HG03280 (cell line): ENCODE data around the gene SPTB.
"Not testable (repeated sequence)": the region's sequence is repeated elsewhere in the genome, so short reads cannot be mapped to it uniquely, and the experiment has no call there.

Experiments
- ATAC-seq: cut with Tn5 transposase; IDR thresholded peaks from one replicate; pipeline ENCODE4 v1.9.1; 2021; ENCODE audit warnings: mild to moderate bottlenecking, moderate library complexity; ENCODE audit not compliant: unreplicated experiment

SPTB gene

DNA sequence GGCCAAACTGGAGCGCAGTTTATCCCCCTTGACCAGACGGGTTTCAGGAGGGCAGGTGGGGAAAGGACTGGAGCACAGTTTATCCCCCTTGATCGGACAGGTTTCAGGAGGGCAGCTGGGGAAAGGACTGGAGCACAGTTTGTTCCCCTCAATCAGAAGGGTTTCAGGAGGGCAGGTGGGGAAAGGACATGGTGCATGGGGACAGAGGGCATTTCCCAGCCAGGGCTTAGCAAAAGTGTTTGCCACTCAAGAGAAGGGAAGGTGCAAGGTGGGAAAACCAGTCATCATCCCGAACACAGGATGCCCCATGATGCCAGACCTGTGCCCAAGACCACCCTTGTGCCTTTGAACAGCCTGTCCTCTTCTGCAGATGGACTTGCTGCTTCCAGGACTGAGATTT, 54.7 kb downstream of the SPTB start:
- no peak for ATAC-seq

DNA sequence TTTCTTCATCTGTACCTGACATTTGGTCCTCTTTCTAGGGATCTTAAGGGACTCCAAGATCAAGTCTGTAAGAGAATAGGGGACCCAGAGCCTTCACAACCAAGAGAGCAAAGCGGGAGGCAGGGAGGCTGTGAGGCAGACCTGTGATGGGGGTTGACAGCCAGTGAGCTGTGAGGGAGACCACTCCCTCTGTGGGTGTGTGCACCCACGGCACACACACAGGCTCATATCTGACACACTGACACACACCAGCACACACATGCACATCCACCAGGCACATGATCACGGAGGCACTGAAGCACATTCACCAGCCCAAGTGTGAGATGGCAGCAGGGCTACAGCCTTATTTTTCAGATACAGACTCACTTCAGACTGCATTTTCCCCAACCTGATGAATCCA, 55.2 kb downstream of the SPTB start:
- no peak for ATAC-seq

DNA sequence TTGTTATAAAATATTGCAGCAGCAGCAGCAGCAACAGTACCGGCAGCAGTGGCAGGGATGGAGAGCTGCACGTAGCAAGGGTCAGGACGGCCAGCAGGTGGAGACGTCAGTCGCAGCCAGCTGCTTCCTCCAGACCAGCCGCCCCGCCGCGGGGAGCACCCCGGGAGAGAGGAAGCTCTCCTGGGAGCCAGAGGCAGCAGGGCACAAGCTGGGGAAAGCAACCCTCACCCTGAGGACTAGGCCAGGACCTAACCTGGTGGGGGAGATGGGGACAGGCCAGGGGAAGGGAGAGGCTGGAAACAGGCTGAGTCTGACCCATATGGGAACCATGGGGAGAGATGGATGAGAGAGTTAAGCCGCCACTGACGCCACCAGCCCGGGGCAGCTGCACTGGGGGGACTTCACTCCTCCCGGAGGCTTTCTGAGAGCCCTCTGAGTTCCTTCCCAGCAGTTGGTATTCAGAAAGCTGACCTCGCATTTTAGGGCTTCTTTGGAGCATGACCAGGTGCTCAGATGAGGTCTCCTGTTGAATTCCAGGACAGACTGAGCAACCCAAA, 56.3 kb downstream of the SPTB start:
- peak; percentile 81 for ATAC-seq

DNA sequence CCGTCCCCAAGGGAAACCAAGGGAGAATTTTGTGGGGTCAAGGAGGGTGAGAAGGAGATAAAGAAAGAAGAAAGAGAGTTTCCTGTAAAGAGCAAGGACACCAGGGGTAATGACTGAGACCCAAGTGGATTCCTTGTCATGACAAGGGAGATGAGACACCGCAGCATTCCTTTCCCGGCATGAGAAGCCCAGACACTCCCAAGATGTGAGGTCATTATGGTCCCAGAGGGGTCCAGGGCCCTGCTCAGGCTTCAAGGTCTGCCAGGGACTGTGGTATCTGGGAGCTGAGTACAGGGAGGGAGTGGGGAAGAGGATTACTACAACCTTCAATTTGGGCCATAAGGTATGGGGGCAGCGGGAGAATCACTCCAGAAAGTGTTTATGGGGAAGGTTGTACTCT, 58.1 kb downstream of the SPTB start:
- no peak for ATAC-seq

DNA sequence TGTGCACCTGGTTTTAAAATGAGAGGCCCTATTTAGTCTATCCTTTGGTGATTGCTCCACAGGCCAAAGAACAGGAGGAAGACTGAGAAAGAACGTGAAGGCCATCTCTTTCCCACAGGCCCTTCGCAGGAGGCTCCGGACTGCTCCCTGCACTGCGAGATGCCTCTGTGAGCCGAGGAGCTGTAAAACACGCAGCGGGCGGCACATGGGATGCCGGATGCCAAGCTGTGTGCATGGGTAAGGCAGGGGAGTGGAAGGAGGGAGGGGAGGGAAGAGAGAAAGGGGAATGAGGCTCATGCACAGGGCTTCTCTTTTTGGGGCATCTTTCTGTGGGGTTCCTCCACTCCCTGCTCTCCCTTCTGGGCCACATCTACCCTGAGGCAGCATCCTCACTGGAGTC, 61.6 kb downstream of the SPTB start:
- no peak for ATAC-seq

DNA sequence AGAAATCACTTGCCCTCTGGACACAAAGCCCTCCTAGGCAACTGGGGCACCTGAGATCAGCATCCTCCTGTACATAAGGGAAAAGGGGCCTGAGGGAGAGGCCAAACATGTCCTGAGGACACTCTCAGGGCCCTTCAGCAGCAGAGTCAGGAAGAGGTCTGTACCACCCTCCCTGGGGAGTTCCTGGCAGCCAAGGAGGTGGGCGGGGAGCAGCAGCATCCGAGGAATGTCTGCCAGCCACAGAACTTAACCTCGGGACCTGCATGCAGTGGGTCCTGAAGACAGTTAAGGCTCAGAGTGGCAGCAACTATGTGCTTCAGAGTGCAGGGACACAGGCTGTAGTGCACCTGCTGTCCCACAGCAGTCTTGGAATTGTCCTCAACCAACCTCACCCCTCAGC, 62.1 kb downstream of the SPTB start:
- ATAC-seq, result no peak

DNA sequence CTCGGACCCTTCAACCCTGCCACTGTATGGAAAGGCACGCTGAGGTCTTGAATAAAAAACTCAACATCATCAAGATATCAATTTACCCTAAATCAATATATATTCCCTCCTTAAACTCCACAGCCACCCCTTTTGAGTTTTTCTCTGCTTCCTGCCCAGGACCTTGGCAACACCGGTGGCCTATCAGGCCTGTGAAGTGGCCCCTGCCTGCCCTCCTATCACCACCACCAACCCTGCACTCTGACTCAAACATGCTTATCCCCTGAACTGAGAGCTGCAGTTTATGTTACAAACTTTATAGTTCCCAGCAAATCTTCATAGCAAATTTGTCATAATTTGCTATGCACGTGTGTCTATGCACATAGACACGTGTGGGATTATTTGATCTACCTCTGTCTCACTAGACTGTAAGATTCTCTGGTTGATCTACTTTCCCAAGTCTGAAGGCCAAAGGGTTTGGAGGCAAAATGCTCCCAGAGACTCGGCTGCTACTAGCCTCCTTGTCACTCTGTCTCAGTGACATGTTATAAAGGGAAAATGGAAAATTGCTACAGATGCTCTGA, 63.4 kb downstream of the SPTB start:
- ATAC-seq, result no peak

DNA sequence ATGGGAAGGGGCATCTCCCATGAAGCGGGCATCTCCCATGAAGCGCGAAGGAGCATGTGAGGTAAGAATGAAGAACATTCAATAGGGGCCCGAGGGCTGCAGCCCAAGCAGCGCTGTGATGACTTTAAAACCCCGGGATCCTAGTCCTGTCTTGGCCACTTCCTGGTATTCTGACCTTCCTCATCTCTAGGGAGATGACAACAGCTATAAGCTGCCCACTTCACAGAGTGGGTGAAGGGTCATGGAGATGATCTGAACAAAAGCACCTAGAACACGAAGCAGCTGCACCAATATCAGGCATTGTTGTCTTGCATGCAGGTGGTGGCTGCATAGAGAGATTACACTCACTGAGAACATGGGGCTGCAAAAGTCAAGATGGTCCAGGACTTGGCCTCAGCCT, 64.5 kb downstream of the SPTB start:
- no peak for ATAC-seq

DNA sequence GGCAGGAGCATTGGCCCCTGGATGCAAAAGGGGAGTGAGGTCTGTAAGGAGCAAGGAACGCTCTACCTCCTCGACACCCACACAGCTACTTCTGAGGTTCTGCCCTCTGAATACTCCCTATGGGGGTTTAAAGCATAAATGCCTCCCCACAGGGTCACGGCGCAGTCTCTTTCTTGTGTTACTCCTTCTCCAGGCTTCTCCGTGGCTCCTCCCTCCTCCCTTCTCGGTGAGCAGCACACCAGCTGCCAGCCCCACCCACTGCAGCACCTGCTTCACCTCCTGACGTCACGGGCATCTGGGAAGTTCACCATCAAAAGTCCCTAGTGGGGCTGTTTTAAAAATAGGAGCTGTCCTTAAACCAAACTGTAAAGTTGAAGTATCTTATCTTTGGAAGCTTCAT, 67.3 kb downstream of the SPTB start:
- no peak for ATAC-seq

DNA sequence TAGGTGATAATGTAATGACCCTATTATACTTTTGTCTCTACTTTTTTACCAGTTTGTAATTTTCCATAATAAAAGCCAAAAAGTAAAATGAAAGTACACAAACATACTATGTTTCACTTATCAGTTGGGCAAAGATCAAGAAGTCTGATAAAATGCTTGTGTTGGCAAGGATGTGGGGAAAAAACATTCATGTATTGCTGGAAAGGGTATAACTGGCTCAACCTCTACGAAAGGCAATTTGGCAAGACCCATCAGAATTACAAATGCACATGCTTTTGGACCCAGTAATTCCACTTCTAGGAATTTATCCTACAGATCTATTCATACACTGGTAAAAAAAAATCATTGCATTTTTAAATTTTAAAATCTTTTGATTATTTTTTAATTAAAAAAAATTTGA, 68.0 kb downstream of the SPTB start:
- ATAC-seq, result no peak

DNA sequence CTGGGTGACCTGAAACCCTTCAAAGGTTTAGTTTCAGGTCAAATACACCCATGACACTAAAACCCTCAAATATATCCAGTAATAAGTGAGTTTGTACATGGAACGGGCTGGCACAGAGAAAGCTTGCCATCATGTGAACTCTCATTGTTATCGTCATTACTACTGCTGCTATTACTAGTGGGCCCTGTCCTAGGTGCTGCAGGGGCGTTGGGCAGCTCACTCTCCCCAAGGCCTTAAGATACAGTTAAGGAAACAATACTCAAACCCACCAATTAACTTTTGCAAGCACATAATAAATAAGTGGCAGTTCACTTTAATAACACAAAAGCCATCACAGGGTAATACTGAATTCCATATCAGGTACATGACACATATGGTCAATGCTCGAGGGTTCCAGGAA, 71.3 kb downstream of the SPTB start:
- ATAC-seq, result no peak

DNA sequence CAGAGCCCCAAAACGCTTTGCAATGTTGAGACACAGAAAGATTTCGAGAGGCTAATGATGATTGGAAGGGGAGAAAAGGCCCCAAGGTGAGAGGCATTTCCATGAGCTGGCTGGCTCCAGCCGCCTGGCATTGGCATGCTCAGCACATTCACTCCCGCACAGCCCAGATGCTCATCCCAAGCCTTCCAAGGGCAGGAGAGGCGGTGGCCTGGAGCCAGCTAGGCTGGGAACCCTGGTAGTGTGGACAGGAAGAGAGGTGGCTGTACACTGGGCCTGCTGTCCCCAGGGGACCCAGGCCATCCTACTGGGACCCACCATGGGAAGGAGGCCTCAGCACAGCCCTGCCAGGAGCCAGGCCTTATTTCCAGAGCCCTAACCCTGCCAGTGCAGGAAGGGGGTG, 72.2 kb downstream of the SPTB start:
- no peak for ATAC-seq

DNA sequence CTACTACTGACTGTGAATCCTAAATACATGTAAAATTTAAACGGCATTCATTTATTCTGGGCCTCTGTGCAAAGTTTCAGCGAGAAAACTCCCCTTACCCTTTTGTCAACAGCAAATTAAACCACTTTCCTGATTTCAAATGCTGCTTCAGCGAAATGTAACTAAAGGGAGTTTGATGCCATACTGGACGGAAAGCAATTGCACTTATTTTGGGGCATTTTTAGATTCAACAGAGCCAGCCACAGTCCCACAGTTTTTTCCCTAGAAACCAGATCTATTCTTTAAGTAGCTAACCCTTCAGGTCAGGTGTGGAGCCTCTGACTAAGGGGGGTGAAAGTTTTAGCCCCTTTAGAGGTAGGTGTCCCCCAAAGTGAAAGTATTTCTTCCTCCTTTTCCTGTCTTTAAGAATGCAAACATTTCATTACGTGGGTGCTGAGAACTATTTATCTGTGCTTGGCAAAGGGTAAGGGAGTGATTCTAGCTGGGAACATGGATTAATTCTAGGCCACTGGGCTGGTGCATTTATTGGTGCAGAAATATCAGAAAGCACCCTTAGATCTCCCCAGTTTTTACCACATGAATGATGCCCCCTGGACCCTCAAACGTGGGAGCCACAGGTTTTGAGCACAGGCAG, 72.7 kb downstream of the SPTB start:
- ATAC-seq, result no peak

DNA sequence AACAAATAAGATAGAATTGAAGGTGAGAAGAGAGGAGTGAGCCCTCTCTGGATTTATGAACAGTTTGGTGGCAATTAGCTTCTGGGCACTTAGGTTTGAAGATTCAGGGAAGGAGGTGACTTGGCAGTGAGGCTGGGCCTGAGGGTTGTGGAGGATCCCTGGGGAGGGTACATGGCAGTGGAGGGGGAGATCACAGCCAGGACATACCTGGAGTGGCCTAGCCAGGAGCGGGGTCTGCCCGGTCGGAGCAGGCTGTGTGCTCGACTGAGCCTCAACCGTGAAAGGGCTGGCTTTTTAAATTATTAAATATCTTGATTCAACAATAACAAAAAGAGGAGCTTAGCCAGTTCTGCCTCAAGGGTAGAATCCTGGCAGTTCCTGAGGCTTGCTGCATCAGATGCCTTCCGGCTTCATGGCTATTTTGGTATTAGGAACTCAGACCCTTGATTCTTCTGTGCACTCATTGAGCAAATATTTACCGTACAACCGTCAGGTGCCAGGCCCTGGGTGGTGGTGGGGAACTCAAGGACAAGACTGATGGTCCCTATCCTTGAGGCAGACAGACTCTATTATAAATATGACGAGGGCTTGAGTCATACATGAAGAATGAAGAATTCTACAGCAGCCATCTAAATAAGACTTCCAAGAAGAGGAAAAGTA, 73.4 kb downstream of the SPTB start:
- ATAC-seq, result no peak

DNA sequence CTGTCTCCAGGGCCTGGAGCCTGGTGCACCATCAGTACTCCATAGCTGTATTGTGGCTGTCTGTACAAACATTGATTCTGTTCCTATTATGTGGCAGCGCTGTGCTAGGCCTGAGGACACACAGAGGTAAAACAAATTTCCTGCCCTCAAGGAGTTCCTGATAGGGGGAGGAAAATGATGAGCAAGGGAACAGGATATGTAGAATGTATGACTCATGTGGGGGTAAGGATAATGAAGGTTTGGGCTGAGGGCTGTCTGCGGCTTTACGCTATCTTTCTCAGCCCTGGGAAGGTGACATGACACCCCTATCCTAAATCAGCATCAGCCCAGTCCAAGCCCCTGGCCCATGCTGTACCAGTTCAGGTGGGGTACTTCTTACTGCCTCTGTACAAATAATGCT, 74.1 kb downstream of the SPTB start:
- not testable (repeated sequence) for ATAC-seq

DNA sequence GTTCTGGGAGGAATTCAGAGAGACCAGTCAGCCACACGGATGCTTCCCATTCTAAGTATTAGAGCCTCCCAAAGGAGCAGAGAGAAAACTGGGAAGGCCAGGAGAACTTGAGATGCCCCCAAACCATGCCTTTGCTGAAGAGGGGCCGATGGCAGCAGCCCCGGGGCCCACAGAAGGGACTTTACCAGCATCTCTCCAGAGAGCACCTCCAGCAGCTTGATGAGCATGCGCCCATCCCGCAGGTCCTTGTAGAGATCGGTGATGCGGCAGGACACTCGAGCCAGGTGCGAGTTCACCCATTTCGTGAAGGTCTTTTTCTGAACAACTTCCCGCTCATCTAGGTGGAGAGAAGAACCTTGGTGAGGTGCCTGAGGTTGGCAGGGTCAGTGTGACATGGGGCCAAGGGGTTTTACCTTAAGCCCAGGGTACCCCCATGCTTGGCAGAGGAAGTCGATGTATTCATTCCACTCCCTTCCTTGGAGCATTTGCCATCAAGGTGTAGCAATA, 74.9 kb downstream of the SPTB start:
- no peak for ATAC-seq

DNA sequence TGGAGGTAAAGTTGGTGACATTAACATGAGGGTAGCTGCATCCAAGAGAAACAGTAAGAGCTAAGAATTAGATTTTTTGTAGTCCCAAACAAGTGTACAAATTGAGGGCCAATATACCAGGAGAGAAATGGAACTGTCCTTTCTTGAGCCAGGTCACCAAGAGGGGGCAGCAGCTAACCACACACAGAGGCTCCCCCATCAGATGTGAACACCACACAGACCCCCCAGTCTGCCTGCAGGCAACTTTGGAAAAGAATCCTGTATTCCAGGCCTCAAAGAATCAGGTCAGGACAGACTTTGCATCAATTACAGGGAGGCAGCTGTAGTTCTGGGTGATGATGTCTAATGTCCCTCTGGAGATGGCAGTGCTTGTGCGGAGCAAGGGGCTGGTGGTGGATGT, 77.9 kb downstream of the SPTB start:
- no peak for ATAC-seq

DNA sequence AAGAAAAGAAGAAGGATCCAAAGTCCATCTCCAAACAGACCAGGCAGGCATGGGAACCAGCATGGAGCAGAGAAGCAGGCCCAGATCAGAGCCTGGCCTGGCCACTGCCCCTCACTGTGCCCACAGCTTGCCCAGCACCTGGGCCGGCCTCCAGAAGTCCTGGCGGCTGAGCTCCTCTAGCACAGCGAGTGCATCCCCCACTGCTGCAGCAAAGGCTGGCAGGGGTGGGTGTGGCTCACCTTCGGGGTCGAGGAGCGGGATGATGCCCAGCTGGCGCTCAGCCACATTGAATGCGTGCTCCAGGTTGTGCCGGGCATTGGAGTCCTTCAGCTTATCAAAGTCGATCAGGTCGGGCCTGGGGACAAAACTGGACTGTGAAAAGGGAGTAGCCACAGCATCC, 78.7 kb downstream of the SPTB start:
- no peak for ATAC-seq

DNA sequence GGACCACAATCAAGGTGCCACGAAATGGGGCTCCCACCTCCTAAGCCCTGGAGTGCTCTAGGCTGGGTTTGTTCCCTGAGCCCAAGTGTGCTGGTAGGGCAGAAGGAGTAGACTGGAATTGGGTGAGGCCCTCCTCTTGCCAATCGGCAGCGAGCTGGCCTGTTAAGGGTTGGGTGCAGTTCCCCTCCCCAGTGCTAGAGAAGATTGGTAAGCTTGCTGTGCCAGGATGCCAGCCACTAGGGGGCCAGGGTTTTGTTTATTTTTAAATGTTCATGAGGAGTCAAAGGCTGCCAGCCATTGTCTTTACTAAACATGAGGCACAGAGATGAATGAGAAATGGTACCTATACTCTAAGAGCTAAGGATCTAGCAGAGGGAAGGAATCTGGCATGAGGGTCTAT, 79.7 kb downstream of the SPTB start:
- ATAC-seq, result no peak

DNA sequence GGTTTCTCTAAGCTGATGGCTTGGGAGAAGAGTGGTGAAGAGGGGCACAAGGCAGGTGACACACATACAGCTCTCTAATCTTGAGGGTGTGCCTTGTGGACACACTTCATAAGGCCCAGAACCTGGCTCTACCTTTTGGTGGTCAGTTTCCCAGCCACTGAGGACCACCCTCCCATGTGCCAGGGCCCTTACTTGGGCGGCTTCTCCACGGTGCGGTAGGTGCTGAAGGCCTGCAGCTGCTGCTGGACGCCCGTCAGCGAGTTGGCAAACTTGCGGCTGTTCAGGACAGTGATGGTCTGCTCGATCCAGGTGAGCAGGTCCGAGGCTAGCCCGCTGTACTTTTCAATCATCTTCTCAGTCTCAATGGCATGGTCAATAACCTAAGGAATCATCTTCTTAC, 80.2 kb downstream of the SPTB start:
- ATAC-seq, result no peak

DNA sequence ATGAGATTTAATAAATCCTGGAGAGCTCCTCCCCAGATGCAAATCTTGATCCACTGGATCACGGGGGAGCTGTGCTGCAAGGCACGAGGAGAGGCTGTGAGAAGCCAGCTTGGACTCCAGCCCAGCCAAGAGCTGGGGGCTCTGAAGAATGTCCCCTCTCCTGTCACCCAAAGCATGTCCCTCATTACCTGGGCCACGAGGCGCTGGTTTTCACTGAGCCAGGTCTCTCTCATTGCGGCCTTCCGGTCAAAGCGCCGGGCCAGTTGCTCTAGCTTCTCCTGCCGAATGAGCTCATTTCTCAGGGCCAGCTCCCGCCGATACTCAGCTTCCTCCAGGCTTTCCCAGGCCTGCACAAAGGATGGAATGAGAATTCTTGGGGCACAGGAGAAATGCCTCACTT, 83.3 kb downstream of the SPTB start:
- ATAC-seq, result no peak

DNA sequence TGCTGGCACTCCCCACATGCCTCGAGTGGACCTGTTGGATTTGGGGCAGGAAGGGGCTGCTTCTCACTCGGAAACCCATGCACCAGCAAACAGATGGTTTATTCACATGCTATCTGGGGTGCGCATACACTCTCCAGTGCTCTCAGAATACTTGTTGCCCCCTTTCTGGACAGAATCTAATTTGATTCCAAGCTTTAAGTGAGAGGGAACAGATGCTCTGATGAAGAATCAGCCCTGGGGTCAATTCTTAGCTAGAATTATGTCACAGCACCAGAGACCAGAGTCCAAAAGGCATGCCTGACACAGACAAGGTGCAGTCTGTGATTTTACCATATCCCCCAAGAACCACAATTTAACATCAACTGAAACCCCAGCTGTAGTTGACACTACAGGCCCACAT, 83.8 kb downstream of the SPTB start:
- ATAC-seq, result no peak
